HG03025 (cell line): ENCODE data around the gene FCRL6.

Source experiments
- ATAC-seq: cut with Tn5 transposase; IDR thresholded peaks from one replicate; pipeline ENCODE4 v1.9.1; 2021; ENCODE audit warnings: mild to moderate bottlenecking, moderate library complexity; ENCODE audit not compliant: unreplicated experiment, low FRiP score

Gene FCRL6

GRCh38 chr1:159859767-159860322, 57.7 kb downstream of the FCRL6 start:
- ATAC-seq, result no peak

GRCh38 chr1:159860456-159860855, 58.3 kb downstream of the FCRL6 start:
- ATAC-seq, result no peak

DNA sequence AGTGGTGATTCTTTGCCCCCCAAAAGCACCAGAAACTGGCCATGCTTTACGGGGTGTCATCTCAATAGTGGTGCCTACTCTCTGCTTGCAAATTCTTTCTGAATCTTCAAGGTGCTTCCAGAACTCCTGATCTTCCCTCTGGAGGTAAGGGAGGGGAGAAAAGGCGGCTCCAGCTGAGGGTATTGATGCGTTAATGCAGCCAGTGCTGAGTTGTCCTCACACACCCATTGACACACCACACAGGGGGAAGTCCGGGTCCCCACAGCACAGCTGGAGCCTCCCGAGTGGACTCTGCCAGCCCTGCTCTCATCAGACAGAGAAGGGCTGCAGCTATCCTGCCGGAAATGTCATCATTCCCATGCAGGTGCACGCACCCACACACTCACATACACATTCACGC, 59.1 kb downstream of the FCRL6 start:
- no peak for ATAC-seq

GRCh38 chr1:159862031-159862430, 59.9 kb downstream of the FCRL6 start:
- ATAC-seq, result no peak

- no peak for ATAC-seq
Observed at GRCh38 chr1:159862557-159862956, 60.4 kb downstream of the FCRL6 start, which contains the start of gene VSIG8. VSIG8 (minus strand) TSS chr1:159862657; CDS start chr1:159862521, 136 bp downstream.

DNA sequence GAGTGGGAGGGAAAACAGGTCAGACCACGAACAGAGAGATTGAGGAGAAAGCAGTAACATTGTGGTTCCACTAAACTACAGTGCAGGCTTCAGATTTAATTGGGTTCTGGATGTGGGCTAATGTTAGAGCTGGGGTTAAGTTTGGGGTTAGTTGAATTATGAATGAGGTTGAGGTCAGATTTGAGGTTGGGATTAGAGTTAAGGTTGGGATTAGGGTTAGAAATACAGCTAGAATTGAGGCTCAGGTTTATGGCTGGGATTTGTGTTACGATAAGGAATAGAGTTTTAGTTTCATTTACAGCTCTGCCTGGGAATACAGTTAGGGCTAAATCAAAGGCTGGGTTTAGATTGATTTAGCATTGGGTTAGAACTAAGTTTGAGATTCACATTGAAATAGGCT, 62.1 kb downstream of the FCRL6 start:
- no peak for ATAC-seq
